ENCODE measurements around the gene NUP188.
"Not testable (repeated sequence)": the region's sequence is repeated elsewhere in the genome, so short reads cannot be mapped to it uniquely, and the experiment has no call there.

NUP188 gene

GRCh38 chr9:128937310-128938165 is 10.0 kb upstream of the NUP188 start:
- no peak for DNase-seq
- in situ Hi-C loops (cut with HindIII; ENCODE audit: low pct_ligation_motif_present, low pct_unique_long_range_greater_than_20kb, low sequenced_read_pairs): no loop called here

GRCh38 chr9:128940271-128940921 is 7.1 kb upstream of the NUP188 start:
- in situ Hi-C loops (cut with HindIII; ENCODE audit: low pct_ligation_motif_present, low pct_unique_long_range_greater_than_20kb, low sequenced_read_pairs): no loop called here
- DNase-seq: no peak

GRCh38 chr9:128940946-128941755 is 6.3 kb upstream of the NUP188 start:
- in situ Hi-C loops (cut with HindIII; ENCODE audit: low pct_ligation_motif_present, low pct_unique_long_range_greater_than_20kb, low sequenced_read_pairs): no loop called here
- no peak for DNase-seq

DNA sequence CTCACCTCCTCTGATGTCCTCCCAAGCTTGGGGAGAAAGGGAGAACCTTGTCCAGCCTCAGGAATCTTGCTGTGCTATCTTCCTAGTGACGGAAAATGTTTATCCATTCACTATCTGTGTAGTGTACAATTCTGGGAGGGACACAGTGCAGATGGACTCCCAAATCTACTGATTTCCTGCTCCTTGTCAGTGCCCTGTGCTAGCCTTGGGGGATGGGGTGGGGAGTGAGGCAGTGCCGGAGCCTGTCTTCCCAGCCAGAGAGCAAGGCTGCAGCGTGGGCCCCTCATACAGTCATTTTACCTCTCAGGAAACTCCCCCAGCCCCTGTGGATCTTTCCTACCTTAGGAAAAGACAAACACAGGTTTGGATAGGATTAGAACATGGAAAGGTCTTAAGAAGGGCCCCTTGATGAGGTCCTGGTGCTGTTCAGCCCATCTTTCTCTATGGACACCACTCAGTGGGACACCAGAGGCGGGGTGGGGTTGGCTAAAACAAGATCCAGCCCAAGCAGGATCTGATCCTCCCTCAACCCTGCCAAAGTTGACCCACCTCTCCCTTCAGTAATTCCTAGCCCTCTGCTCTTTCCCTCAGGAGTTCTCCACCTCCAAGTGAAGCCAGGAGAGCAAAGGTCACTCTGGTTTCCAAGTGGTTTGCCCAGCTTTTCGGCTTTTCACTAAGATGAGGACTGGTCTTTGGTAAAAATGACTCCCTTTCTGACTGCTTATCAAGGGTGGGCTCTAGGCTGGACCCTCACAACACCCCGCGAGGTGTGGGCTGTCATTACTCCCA is 3.5 kb upstream of the NUP188 start:
- in situ Hi-C loops (cut with HindIII; ENCODE audit: low pct_ligation_motif_present, low pct_unique_long_range_greater_than_20kb, low sequenced_read_pairs): no loop called here

GRCh38 chr9:128944966-128945365 is 2.5 kb upstream of the NUP188 start:
- DNase-seq; in situ Hi-C loops (cut with HindIII; ENCODE audit: low pct_ligation_motif_present, low pct_unique_long_range_greater_than_20kb, low sequenced_read_pairs): not testable (repeated sequence)

More for the DNA sequence above, 3.5 kb upstream of the NUP188 start:
- no peak for DNase-seq

DNA sequence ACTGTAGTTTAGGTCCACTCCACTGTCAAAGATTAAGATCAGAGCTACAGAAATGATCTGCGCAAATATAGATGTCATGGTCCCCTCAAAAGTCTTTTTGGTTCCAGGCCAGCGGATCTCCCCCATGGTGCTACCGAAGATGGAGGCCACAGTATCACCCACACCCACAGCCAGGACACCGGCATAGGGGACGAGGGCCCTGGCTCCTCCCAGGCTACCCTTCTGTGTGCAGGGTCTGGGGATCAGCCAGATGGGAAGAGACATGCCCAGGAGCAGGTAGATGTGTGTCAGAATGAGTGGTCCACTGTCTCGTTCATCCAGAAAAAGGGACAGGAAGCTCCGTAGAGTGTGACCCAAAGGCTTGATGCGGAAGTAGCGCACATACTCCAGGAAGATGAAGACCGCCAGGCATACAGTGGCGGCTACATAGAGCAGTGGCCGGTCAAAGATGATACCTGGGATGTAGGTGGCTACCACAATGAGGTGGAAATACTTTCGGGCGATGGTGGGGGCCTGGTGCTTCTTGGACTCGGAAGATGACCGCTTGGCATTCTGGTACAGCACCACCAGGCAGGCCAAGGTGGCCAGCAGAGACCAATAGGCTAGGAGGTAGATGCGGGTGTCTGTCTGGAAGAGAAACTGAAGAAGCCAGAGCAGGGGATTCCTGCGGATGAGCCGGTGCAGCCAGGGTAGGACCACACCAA is 1.5 kb upstream of the NUP188 start:
- in situ Hi-C loops (cut with HindIII; ENCODE audit: low pct_ligation_motif_present, low pct_unique_long_range_greater_than_20kb, low sequenced_read_pairs): no loop called here
- no peak for DNase-seq

DNA sequence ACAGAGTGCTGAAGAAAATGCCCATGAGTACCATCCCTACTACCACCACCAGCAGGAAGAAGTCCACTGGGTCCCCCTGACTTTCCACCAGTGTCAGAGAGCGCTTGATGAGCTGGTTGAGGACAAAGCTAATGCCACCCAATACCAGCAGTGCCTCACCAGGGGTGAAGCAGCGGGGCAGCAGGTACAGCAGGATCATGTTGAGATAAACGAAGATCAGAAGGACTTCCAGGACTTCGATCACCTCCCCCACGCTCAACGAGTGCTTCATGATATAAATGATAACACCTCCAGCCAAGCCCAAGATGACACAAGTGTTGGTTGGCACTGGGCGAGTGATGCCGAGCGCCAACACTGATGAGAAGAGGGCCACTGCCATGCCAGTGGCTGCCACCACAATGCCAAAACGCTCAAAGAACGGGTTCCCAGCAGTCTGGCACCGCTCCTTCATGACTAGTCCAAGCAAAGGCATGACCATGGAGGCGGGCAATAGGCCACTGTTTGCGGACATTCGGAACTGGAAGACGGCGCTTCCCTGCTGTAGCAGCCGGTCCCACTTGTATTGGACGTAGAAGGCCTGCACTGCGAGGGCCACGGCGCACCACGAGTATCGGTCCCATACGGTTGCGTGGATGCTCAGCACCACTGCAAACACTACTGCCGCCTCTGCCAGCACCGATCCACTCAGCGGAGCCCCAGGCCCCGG is 775 bp upstream of the NUP188 start:
- in situ Hi-C loops (cut with HindIII; ENCODE audit: low pct_ligation_motif_present, low pct_unique_long_range_greater_than_20kb, low sequenced_read_pairs): no loop called here
- DNase-seq: peak; percentile 12

DNA sequence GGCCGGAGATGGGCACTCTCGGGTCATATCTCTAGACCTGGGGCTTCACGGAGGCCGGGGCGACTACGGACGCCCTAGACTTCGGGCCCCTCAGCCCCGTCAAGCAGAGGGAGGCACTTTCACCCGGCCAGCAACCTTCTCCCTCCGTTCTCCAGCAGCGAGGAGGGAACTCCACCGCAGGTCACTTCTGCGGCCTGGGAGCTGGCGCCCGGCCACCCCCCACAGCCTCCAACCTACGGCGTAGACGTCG is 297 bp upstream of the NUP188 start:
- DNase-seq: no peak
- in situ Hi-C loops (cut with HindIII; ENCODE audit: low pct_ligation_motif_present, low pct_unique_long_range_greater_than_20kb, low sequenced_read_pairs): no loop called here

- in situ Hi-C loops (cut with HindIII; ENCODE audit: low pct_ligation_motif_present, low pct_unique_long_range_greater_than_20kb, low sequenced_read_pairs); DNase-seq: not testable (repeated sequence)
These were observed 13.9 kb downstream of the NUP188 start for GRCh38 chr9:128961403-128961802.

DNA sequence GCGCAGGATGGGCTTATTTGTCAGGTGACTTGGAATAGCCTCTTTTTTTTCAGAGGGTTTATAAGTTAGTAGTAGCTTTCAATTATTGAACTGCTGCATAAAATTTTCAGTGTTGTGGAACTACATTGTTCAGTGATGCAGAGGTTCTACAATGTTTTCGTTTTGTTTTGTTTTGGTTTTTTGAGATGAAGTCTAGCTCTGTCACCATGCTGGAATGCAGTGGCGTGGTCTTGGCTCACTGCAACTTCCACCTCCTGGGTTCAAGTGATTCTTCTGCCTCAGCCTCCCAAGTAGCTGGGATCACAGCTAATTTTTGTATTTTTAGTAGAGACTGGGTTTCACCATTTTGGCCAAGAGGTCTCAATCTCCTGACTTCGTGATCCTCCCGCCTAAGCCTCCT is 22.0 kb downstream of the NUP188 start:
- peak; percentile 43 for DNase-seq
- in situ Hi-C loops (cut with HindIII; ENCODE audit: low pct_ligation_motif_present, low pct_unique_long_range_greater_than_20kb, low sequenced_read_pairs): no loop called here

DNA sequence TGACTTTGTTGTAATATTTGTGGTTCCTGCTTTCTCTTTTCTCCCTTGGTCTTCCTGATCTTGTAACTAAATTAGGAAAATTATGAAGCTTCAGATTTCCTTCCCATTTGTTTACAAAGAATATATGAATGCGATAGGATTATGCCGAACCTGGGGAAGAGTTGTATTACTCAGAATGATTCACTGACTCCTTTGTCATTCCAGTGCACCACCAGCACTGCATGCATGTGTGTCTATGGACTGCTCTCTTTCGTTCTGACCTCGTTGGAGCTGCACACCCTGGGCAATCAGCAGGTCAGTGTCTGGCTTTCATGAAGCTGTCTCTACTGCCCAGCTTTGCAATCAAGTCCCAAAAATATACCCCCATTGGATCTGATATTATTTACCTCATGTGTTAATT is 25.5 kb downstream of the NUP188 start:
- DNase-seq: peak; percentile 35

GRCh38 chr9:128979111-128979510 is 31.6 kb downstream of the NUP188 start:
- DNase-seq: no peak
- in situ Hi-C loops (cut with HindIII; ENCODE audit: low pct_ligation_motif_present, low pct_unique_long_range_greater_than_20kb, low sequenced_read_pairs): no loop called here

More for the DNA sequence above, 25.5 kb downstream of the NUP188 start:
- in situ Hi-C loops (cut with HindIII; ENCODE audit: low pct_ligation_motif_present, low pct_unique_long_range_greater_than_20kb, low sequenced_read_pairs): no loop called here

- in situ Hi-C loops (cut with HindIII; ENCODE audit: low pct_ligation_motif_present, low pct_unique_long_range_greater_than_20kb, low sequenced_read_pairs): no loop called here
- DNase-seq: no peak
These were observed 36.0 kb downstream of the NUP188 start for GRCh38 chr9:128983536-128983935.

GRCh38 chr9:128986671-128987070 is 39.2 kb downstream of the NUP188 start:
- no peak for DNase-seq
- in situ Hi-C loops (cut with HindIII; ENCODE audit: low pct_ligation_motif_present, low pct_unique_long_range_greater_than_20kb, low sequenced_read_pairs): no loop called here

DNA sequence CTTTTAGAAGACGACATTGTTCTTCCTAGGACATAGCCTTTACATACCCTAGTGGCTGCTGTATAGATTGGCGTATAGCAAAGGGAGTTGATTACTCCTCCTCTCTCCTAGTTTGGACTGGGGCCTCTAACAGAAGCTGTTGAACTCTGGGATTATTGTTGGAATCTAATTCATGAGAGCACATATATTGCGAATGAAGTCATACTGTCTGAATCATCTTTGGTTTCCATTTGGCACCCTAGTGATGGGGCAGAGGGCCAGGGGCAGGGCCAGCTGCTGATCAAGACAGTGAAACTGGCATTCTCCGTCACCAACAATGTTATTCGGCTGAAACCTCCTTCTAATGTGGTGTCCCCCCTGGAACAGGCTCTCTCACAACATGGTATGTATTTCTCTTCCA is 40.3 kb downstream of the NUP188 start:
- peak; percentile 86 for DNase-seq
- in situ Hi-C loops (cut with HindIII; ENCODE audit: low pct_ligation_motif_present, low pct_unique_long_range_greater_than_20kb, low sequenced_read_pairs): no loop called here

GRCh38 chr9:128992995-128993394 is 45.5 kb downstream of the NUP188 start:
- in situ Hi-C loops (cut with HindIII; ENCODE audit: low pct_ligation_motif_present, low pct_unique_long_range_greater_than_20kb, low sequenced_read_pairs): no loop called here

DNA sequence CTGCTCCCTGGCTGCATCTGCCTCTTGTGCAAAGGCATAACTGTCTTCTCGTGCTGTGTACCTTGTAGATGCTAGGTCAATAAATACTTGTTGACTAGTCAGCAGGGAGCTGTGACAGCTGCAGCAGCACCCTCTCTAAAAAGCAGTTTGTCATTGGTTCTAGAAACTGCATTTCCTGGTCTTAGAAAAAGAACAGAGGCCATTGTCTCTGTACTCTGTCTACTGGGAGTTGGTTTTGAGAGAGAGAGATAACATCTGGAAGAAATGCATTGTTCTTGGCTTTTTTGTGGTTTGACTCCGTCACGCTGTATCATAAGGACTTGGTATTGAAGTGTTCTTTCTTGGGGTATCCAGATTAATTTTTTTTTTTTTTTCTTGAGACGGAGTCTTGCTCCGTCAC is 48.3 kb downstream of the NUP188 start:
- no peak for DNase-seq
- in situ Hi-C loops (cut with HindIII; ENCODE audit: low pct_ligation_motif_present, low pct_unique_long_range_greater_than_20kb, low sequenced_read_pairs): no loop called here

More at GRCh38 chr9:128992995-128993394, 45.5 kb downstream of the NUP188 start:
- DNase-seq: peak; percentile 7

- in situ Hi-C loops (cut with HindIII; ENCODE audit: low pct_ligation_motif_present, low pct_unique_long_range_greater_than_20kb, low sequenced_read_pairs): no loop called here
- no peak for DNase-seq
These were observed 51.0 kb downstream of the NUP188 start for GRCh38 chr9:128998462-128998861.

All from ACHN (cell line).